HepG2 (cell line): ENCODE measurements around the gene GALNT15. TPM values are rescaled to one million over a fixed set of nuclear protein-coding genes. Genes with fewer than 3 reads are reported as not detected.

Experiments
- ATAC-seq: fragments of 200-7000 bp; cut with Tn5 transposase; 3 replicates; pipeline ENCODE4 v1.9.1; 2020; ENCODE audit warnings: mild to moderate bottlenecking, moderate library complexity
- BruUV-seq: library from RNA; stranded (reverse); fragments of 400-500 nt; replicated peaks from 2 replicates; lab custom pipeline; 2021; lab: Mats Ljungman, UMichigan
- CTCF ChIA-PET: fragments of 300-600 bp; formaldehyde crosslinking; extraction: SDS; loops from one replicate; lab custom pipeline; 2021; ENCODE audit warnings: low total read pairs, inconsistent platforms, low intra/inter-chr PET ratio; lab: Yijun Ruan, JAX
- POLR2A ChIA-PET: fragments of 350-600 bp; sonication (Branson Sonifier 250); formaldehyde crosslinking; loops from one replicate; lab custom pipeline; 2020; ENCODE audit warnings: antibody characterized with exemption, inconsistent platforms; lab: Yijun Ruan, JAX
- DNase-seq: peaks from one replicate; pipeline ENCODE4 v3.0.0-alpha.2; 2015; ENCODE audit warnings: low spot score
- FAIRE-seq: peaks from 3 replicates; lab custom pipeline; 2011; peaks lifted over from hg19 to GRCh38; lab: Jason Lieb, UNC
- H2AFZ ChIP-seq: one replicate; pipeline ENCODE4 v1.6.1; 2011; ENCODE audit warnings: low read length, inconsistent platforms
- H3K27ac ChIP-seq: fragments of 300-600 bp; 3 replicates; pipeline ENCODE4 v1.8.0; 2011; ENCODE audit warnings: mixed run types, mild to moderate bottlenecking, mixed read lengths, low read length, inconsistent platforms; ENCODE audit not compliant: insufficient read depth; ENCODE audit errors: extremely low read length
- H3K27me3 ChIP-seq, 2 experiments: fragments of 200-600 bp in 1 of 2; 2 replicates in 1 of 2; 3 replicates in 1 of 2; pipeline versions ENCODE4 v1.6.0 to v1.8.0; 2011; ENCODE audit warnings: low read length in 2 of 2, mild to moderate bottlenecking in 2 of 2, moderate library complexity in 2 of 2, inconsistent platforms in 1 of 2; ENCODE audit not compliant: insufficient read depth in 2 of 2, control insufficient read depth in 1 of 2
- H3K36me3 ChIP-seq, 2 experiments: fragments of 200-600 bp in 1 of 2; replicated peaks in 1 of 2; 2 replicates in 1 of 2; 3 replicates in 1 of 2; pipeline versions ENCODE4 v1.5.1 to v1.8.0; 2011; ENCODE audit warnings: low read length in 2 of 2, inconsistent platforms in 1 of 2; ENCODE audit not compliant: insufficient read depth in 2 of 2, control insufficient read depth in 1 of 2
- H3K4me1 ChIP-seq: 2 replicates; pipeline ENCODE4 v1.5.1; 2012; ENCODE audit warnings: low read length, inconsistent platforms; ENCODE audit not compliant: insufficient read depth
- H3K4me2 ChIP-seq: 2 replicates; pipeline ENCODE4 v1.6.0; 2011; ENCODE audit warnings: low read depth, low read length, inconsistent platforms
- H3K4me3 ChIP-seq, 3 experiments: fragments of 200-600 bp in 1 of 3; sonication (generic), shearing (Covaris generic) in 1 of 3; replicated peaks in 1 of 3; 2 replicates each; pipeline ENCODE4 v1.5.1; 2011 to 2016; ENCODE audit warnings: low read length in 3 of 3, inconsistent platforms in 2 of 3, low read depth in 2 of 3, mild to moderate bottlenecking in 2 of 3, control low read depth in 1 of 3, mixed read lengths in 1 of 3; ENCODE audit not compliant: insufficient read depth in 1 of 3
- H3K79me2 ChIP-seq: one replicate; pipeline ENCODE4 v1.6.1; 2011; ENCODE audit warnings: low read length, inconsistent platforms; ENCODE audit not compliant: insufficient read depth
- H3K9ac ChIP-seq: 2 replicates; pipeline ENCODE4 v1.6.0; 2011; ENCODE audit warnings: mild to moderate bottlenecking, low read depth, low read length, inconsistent platforms; ENCODE audit not compliant: insufficient read depth
- H3K9me3 ChIP-seq: 2 replicates; pipeline ENCODE4 v1.5.1; 2012; ENCODE audit warnings: mild to moderate bottlenecking, low read length
- H4K20me1 ChIP-seq: 2 replicates; pipeline ENCODE4 v1.6.0; 2011; ENCODE audit warnings: inconsistent platforms, mild to moderate bottlenecking, low read length, moderate library complexity; ENCODE audit not compliant: insufficient read depth
- ELF1 ChIP-seq: sonication (generic); formaldehyde crosslinking; IDR thresholded peaks from 2 replicates; pipeline ENCODE4 v1.4.0; 2020; ENCODE audit warnings: missing genetic modification reagents
- MAX ChIP-seq: IDR thresholded peaks from 2 replicates; pipeline ENCODE4 v1.6.1; 2012; ENCODE audit warnings: inconsistent platforms
- SETDB1 ChIP-seq: sonication (generic); formaldehyde crosslinking; IDR thresholded peaks from 2 replicates; pipeline ENCODE4 v1.5.1; 2020; ENCODE audit warnings: missing genetic modification reagents, mild to moderate bottlenecking, borderline replicate concordance
- YEATS2 ChIP-seq: sonication (generic); formaldehyde crosslinking; IDR thresholded peaks from 2 replicates; pipeline ENCODE4 v1.4.0; 2020; ENCODE audit warnings: missing genetic modification reagents, borderline replicate concordance
- ZFP90 ChIP-seq: sonication (generic); formaldehyde crosslinking; IDR thresholded peaks from 2 replicates; pipeline ENCODE4 v1.8.0; 2022; ENCODE audit warnings: missing genetic modification reagents, mild to moderate bottlenecking, inconsistent platforms, borderline replicate concordance
- ZNF740 ChIP-seq: sonication (generic); formaldehyde crosslinking; IDR thresholded peaks from 2 replicates; pipeline ENCODE4 v1.4.0; 2020; ENCODE audit warnings: missing genetic modification reagents
- WGBS: methylation state at CpG from one replicate; pipeline ENCODE4 v1.1.6; 2017; ENCODE audit warnings: low lambda C conversion rate; 5-methylcytosine and 5-hydroxymethylcytosine counted together
- in situ Hi-C: cut with HindIII; loops from 2 replicates; pipeline ENCODE4 v1.10.0; 2017; ENCODE audit warnings: low pct_unique_long_range_greater_than_20kb; ENCODE audit not compliant: extremely low pct_ligation_motif_present
- intact Hi-C: fragments of 100-400 bp; cut with micrococcal nuclease; formaldehyde crosslinking; loops from one replicate; pipeline ENCODE4 v1.10.0; 2022; ENCODE audit not compliant: unreplicated experiment
- polyA plus RNA-seq, 8 experiments: library from polyadenylated mRNA; depleted of rRNA in 3 of 8; stranded (reverse) in 7 of 8; unstranded in 1 of 8; fragments of >200 nt; fragmentation: Illumina TruSeq in 4 of 8; extraction: Trizol in 4 of 8; gene quantifications; 2 replicates each; pipeline versions ENCODE4 v1.2.1 to v1.2.3, GENCODE V29; 2011 to 2016; ENCODE audit warnings: low read depth in 4 of 8, missing spikeins in 1 of 8, mixed read lengths in 1 of 8; ENCODE audit not compliant: insufficient read depth in 1 of 8
- total RNA-seq, 5 experiments: library from RNA; depleted of rRNA; stranded (reverse); fragments of >200 nt; fragmentation: Illumina TruSeq; extraction: Trizol; gene quantifications; 2 replicates each; pipeline ENCODE4 v1.2.3, GENCODE V29; 2016; ENCODE audit warnings: low read depth in 1 of 5

The GALNT15 gene
- total and polyA plus RNA-seq, 2 of the 13 experiments (the other 11 are each of a cell fraction or from before 2014, with no cell fraction given), result 0.02 to 0.04 TPM

- TF ChIP-seq ZNF740 (CRISPR knock-in tag), result no peak
- TF ChIP-seq ZFP90, result no peak
Measured at GRCh38 chr3:16252243-16252978, 77.9 kb downstream of the GALNT15 start (continued).

GRCh38 chr3:16252988-16253387 lies 78.5 kb downstream of the GALNT15 start:
- in situ Hi-C loops, result no loop called here

More at GRCh38 chr3:16252988-16253387, 78.5 kb downstream of the GALNT15 start:
- intact Hi-C loops, result loop anchor here (1.0 kb wide), 1 partner anchor 11 kb away; the partner anchor contains the start of gene DPH3
- no peaks in the 10 kb centered on the region for H3K36me3 ChIP-seq
- CTCF ChIA-PET, result no interaction called here
- ATAC-seq, result no peak
- H3K27ac ChIP-seq, result no peak overlapping the region
- no peaks in the 10 kb centered on the region for H3K79me2 ChIP-seq
- 96% methylated on average over 2 of the region's 2 CpGs for WGBS
- no peak overlapping the region for H3K9ac ChIP-seq
- peaks cover 47% of the 10 kb centered on the region for H3K4me1 ChIP-seq
- no peak for FAIRE-seq
- BruUV-seq, result no TSS peak
- H3K4me3 ChIP-seq, result no peak overlapping the region; a peak in 1 of 6 replicates
- H3K9me3 ChIP-seq, result no peaks in the 10 kb centered on the region
- H2AFZ ChIP-seq, result no peak overlapping the region
- H3K27me3 ChIP-seq, result no peaks in the 10 kb centered on the region
- no peaks in the 10 kb centered on the region for H4K20me1 ChIP-seq
- no peak for DNase-seq
- POLR2A ChIA-PET, result interaction anchor here (0.6 to 4.9 kb wide), 8 partner anchors 8 to 1490 kb away, joined by 3 to 112 read pairs (median 4); partner anchors contain the start of genes BTD, DPH3, HACL1 and OXNAD1
- H3K4me2 ChIP-seq, result peak overlapping the region; percentile 54; the same call in 1 of the 2 replicates
- peak; percentile 22; the same call in 1 of the 2 replicates for TF ChIP-seq MAX
- TF ChIP-seq SETDB1 (CRISPR knock-in tag), result 0 out of 2 replicates have a peak, but pooled peaks have one; percentile 59
- TF ChIP-seq YEATS2 (CRISPR knock-in tag), result no peak
- 0 out of 2 replicates have a peak, but pooled peaks have one; percentile 5 for TF ChIP-seq ELF1 (CRISPR knock-in tag)
- TF ChIP-seq, all 625 proteins: peak for 3
